A549 (cell line): ENCODE results near the gene DST. TPM values are rescaled to one million over a fixed set of nuclear protein-coding genes. Genes with fewer than 3 reads are reported as not detected.
"Not testable (repeated sequence)": the region's sequence is repeated elsewhere in the genome, so short reads cannot be mapped to it uniquely, and the experiment has no call there.

Experiments used
- ATAC-seq, 2 experiments: fragments of 200-7000 bp in 1 of 2; fragments of >200 bp in 1 of 2; cut with Nextera tagmentation in 1 of 2; cut with Tn5 transposase in 1 of 2; 3 replicates each; pipeline versions ENCODE4 v1.8.0 to v1.9.1; 2018 to 2020; ENCODE audit warnings: mild to moderate bottlenecking in 1 of 2, moderate library complexity in 1 of 2
- CTCF ChIA-PET: fragments of 300-600 bp; sonication (Branson Sonifier 250); formaldehyde crosslinking; extraction: SDS; loops from one replicate; lab custom pipeline; 2021; ENCODE audit warnings: antibody characterized with exemption, inconsistent platforms; lab: Yijun Ruan, JAX
- POLR2A ChIA-PET: fragments of 350-600 bp; formaldehyde crosslinking; extraction: SDS; loops from one replicate; lab custom pipeline; 2021; ENCODE audit warnings: antibody characterized with exemption, inconsistent platforms; lab: Yijun Ruan, JAX
- DNase-seq, 2 experiments: peaks; one replicate each; pipeline versions ENCODE4 v3.0.0 to v3.0.0-alpha.2; 2011 to 2016; ENCODE audit warnings: low read depth in 1 of 2, low spot score in 1 of 2
- FAIRE-seq: peaks from 2 replicates; lab custom pipeline; 2011; peaks lifted over from hg19 to GRCh38; lab: Jason Lieb, UNC
- H3K27ac ChIP-seq, 2 experiments: fragments of >200 bp; sonication (Bioruptor Twin); formaldehyde crosslinking; 3 replicates each; pipeline ENCODE4 v1.5.1; 2016 to 2017
- H3K4me1 ChIP-seq: fragments of >200 bp; sonication (Bioruptor Twin); formaldehyde crosslinking; 3 replicates; pipeline ENCODE4 v1.6.1; 2016
- H3K4me2 ChIP-seq: fragments of >200 bp; sonication (Bioruptor Twin); formaldehyde crosslinking; 3 replicates; pipeline ENCODE4 v1.6.1; 2016
- H3K4me3 ChIP-seq: fragments of >200 bp; sonication (Bioruptor Twin); formaldehyde crosslinking; 3 replicates; pipeline ENCODE4 v1.5.1; 2016
- H3K9me3 ChIP-seq: fragments of >200 bp; sonication (Bioruptor Twin); formaldehyde crosslinking; 3 replicates; pipeline ENCODE4 v1.6.1; 2016
- CBX2 ChIP-seq: fragments of 200-600 bp; sonication (generic); IDR thresholded peaks from 2 replicates; pipeline ENCODE4 v1.6.1; 2016; ENCODE audit warnings: low read depth, mild to moderate bottlenecking, borderline replicate concordance
- CBX8 ChIP-seq: fragments of 200-600 bp; sonication (generic); IDR thresholded peaks from 2 replicates; pipeline ENCODE4 v1.6.1; 2016
- CEBPB ChIP-seq, 2 experiments: fragments of >200 bp in 1 of 2; sonication (Bioruptor Twin) in 1 of 2; formaldehyde crosslinking in 1 of 2; IDR thresholded peaks; 2 replicates each; pipeline ENCODE4 v1.6.1; 2012 to 2016
- CHD2 ChIP-seq: fragments of 150-350 bp; IDR thresholded peaks from 2 replicates; pipeline ENCODE4 v1.6.1; 2014; ENCODE audit warnings: low read length; ENCODE audit not compliant: partially characterized antibody
- EHMT2 ChIP-seq: fragments of 200-600 bp; sonication (generic); IDR thresholded peaks from 2 replicates; pipeline ENCODE4 v1.6.1; 2016; ENCODE audit warnings: antibody characterized with exemption, low read depth, mild to moderate bottlenecking, moderate library complexity
- EP300 ChIP-seq, 2 experiments: fragments of >200 bp; sonication (Bioruptor Twin); formaldehyde crosslinking; IDR thresholded peaks; 2 replicates in 1 of 2; 3 replicates in 1 of 2; pipeline ENCODE4 v1.6.1; 2016 to 2017
- ESRRA ChIP-seq: fragments of 150-350 bp; IDR thresholded peaks from 2 replicates; pipeline ENCODE4 v1.6.1; 2014; ENCODE audit warnings: mild to moderate bottlenecking, low read length, borderline replicate concordance
- FOSB ChIP-seq: fragments of 250-450 bp; sonication (Bioruptor Pico); IDR thresholded peaks from 2 replicates; pipeline ENCODE4 v1.5.0; 2020; ENCODE audit warnings: mild to moderate bottlenecking, moderate library complexity
- FOSL2 ChIP-seq, 2 experiments: fragments of 450-650 bp in 1 of 2; fragments of >200 bp in 1 of 2; sonication (Bioruptor Twin) in 1 of 2; formaldehyde crosslinking; IDR thresholded peaks; 2 replicates each; pipeline versions ENCODE4 v1.5.0 to v1.6.1; 2016 to 2020; ENCODE audit warnings: mild to moderate bottlenecking in 1 of 2, moderate library complexity in 1 of 2
- GATA3 ChIP-seq: IDR thresholded peaks from 2 replicates; pipeline ENCODE4 v1.6.1; 2012; ENCODE audit warnings: borderline replicate concordance
- HOXB5 ChIP-seq: fragments of 250-450 bp; sonication (Bioruptor Pico); IDR thresholded peaks from 2 replicates; pipeline ENCODE4 v1.5.0; 2020; ENCODE audit warnings: mild to moderate bottlenecking, moderate library complexity
- JUN ChIP-seq, 2 experiments: fragments of >200 bp; sonication (Bioruptor Twin); formaldehyde crosslinking; IDR thresholded peaks; 2 replicates in 1 of 2; 3 replicates in 1 of 2; pipeline ENCODE4 v1.6.1; 2016 to 2017
- KDM1A ChIP-seq: fragments of 200-600 bp; sonication (generic); IDR thresholded peaks from 2 replicates; pipeline ENCODE4 v1.6.1; 2016; ENCODE audit warnings: low read depth, mild to moderate bottlenecking
- KDM5A ChIP-seq: fragments of 200-600 bp; sonication (generic); IDR thresholded peaks from 2 replicates; pipeline ENCODE4 v1.6.1; 2016; ENCODE audit warnings: antibody characterized with exemption, mild to moderate bottlenecking
- NPAS2 ChIP-seq: fragments of 250-450 bp; sonication (Bioruptor Pico); IDR thresholded peaks from 2 replicates; pipeline ENCODE4 v1.8.0; 2022; ENCODE audit warnings: mild to moderate bottlenecking, moderate library complexity, borderline replicate concordance
- RAD21 ChIP-seq, 2 experiments: fragments of >200 bp in 1 of 2; sonication (Bioruptor Twin) in 1 of 2; formaldehyde crosslinking in 1 of 2; IDR thresholded peaks in 1 of 2; conservative IDR thresholded peaks in 1 of 2; 2 replicates in 1 of 2; 3 replicates in 1 of 2; pipeline ENCODE4 v1.6.1; 2012 to 2018; ENCODE audit warnings: inconsistent platforms in 1 of 2
- RARB ChIP-seq: fragments of 250-450 bp; sonication (Bioruptor Pico); IDR thresholded peaks from 2 replicates; pipeline ENCODE4 v1.8.0; 2021; ENCODE audit warnings: mild to moderate bottlenecking, moderate library complexity
- RCOR1 ChIP-seq: fragments of 150-350 bp; IDR thresholded peaks from 2 replicates; pipeline ENCODE4 v1.6.1; 2014; ENCODE audit warnings: antibody characterized with exemption, low read length, low read depth
- RNF2 ChIP-seq: fragments of 200-600 bp; sonication (generic); IDR thresholded peaks from 2 replicates; pipeline ENCODE4 v1.6.1; 2016; ENCODE audit warnings: low read depth, mild to moderate bottlenecking, antibody characterized with exemption, moderate library complexity, borderline replicate concordance
- SREBF2 ChIP-seq: fragments of 450-650 bp; IDR thresholded peaks from 2 replicates; pipeline ENCODE4 v1.6.1; 2014; ENCODE audit warnings: mild to moderate bottlenecking, moderate library complexity
- TFCP2L1 ChIP-seq: fragments of 250-450 bp; sonication (Bioruptor Pico); IDR thresholded peaks from 2 replicates; pipeline ENCODE4 v1.5.0; 2021; ENCODE audit warnings: mild to moderate bottlenecking
- TP53 ChIP-seq: fragments of 250-450 bp; sonication (Bioruptor Pico); IDR thresholded peaks from 2 replicates; pipeline ENCODE4 v1.5.0; 2021; ENCODE audit warnings: mild to moderate bottlenecking, moderate library complexity
- ZFP36 ChIP-seq: fragments of 450-650 bp; IDR thresholded peaks from 2 replicates; pipeline ENCODE4 v1.6.1; 2014; ENCODE audit warnings: borderline replicate concordance; ENCODE audit not compliant: partially characterized antibody
- ZNF302 ChIP-seq: fragments of 250-450 bp; sonication (Bioruptor Pico); IDR thresholded peaks from 2 replicates; pipeline ENCODE4 v1.9.0; 2021; ENCODE audit warnings: inconsistent platforms, mild to moderate bottlenecking, moderate library complexity
- ZSCAN20 ChIP-seq: fragments of 250-450 bp; sonication (Bioruptor Pico); IDR thresholded peaks from 2 replicates; pipeline ENCODE4 v1.8.0; 2022; ENCODE audit warnings: mild to moderate bottlenecking, moderate library complexity
- WGBS: methylation state at CpG from one replicate; pipeline ENCODE4 v1.1.6; 2017; ENCODE audit errors: missing lambda C conversion rate; 5-methylcytosine and 5-hydroxymethylcytosine counted together
- polyA plus RNA-seq, 4 experiments: library from polyadenylated mRNA; depleted of rRNA in 3 of 4; stranded (reverse); fragments of >200 nt; fragmentation: RNase III in 1 of 4; extraction: RNeasy Plus Mini Kit Qiagen cat#74134 plus additional on column Dnase treatment in 1 of 4; gene quantifications; 2 replicates in 3 of 4; 3 replicates in 1 of 4; pipeline ENCODE4 v1.2.3, GENCODE V29; 2011 to 2017
- TF ChIP-seq, protein P1 (sequence below): fragments of 250-450 bp; sonication (Bioruptor Pico); IDR thresholded peaks from 2 replicates; pipeline ENCODE4 v1.5.0; 2021; ENCODE audit warnings: mild to moderate bottlenecking, moderate library complexity, borderline replicate concordance
- TF ChIP-seq, protein P2 (sequence below): fragments of 450-650 bp; IDR thresholded peaks from 2 replicates; pipeline ENCODE4 v1.6.1; 2014; ENCODE audit warnings: antibody characterized with exemption
- TF ChIP-seq, protein P3 (sequence below): IDR thresholded peaks from 2 replicates; pipeline ENCODE4 v1.6.1; 2012

Gene DST
- polyA plus RNA-seq, 2 of the 4 experiments (the other 2 are of a cell fraction): 32.4 to 99.0 TPM

DNA sequence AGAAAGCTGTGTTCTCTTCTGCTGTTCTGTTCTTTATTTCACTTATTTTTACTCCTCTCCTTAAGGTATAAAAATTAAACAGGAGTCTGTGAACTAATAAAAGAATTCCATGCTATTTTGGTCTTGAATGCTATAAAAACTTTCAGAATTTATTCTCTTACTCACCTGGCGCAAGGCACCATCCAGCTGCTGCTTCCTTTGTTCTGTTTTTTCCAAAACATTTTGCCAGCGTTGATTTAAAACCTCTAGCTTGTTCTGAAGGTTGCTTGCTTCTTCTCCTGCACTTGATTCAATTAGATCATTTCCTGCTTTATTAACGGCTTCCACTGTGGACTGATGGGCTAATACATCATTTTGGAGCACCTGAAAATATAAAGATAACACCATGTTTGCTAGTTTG, 145.0 kb downstream of the DST start:
- Histone ChIP-seq H3K4me2 (no peak overlapping the region), H3K27ac (no peak overlapping the region), H3K4me1 (no peaks in the 10 kb centered on the region)
- ATAC-seq (no peak), DNase-seq (no peak)
- CTCF ChIA-PET: no interaction called here
- TF ChIP-seq EHMT2 (no peak), KDM5A (no peak), ZSCAN20 (no peak), SREBF2 (no peak), KDM1A (no peak), ZNF302 (no peak), CHD2 (no peak), RARB (CRISPR knock-in tag) (no peak), FOSB (CRISPR knock-in tag) (no peak), GATA3 (no peak), RNF2 (no peak), HOXB5 (CRISPR knock-in tag) (no peak), CBX2 (no peak), RCOR1 (no peak), TFCP2L1 (CRISPR knock-in tag) (no peak)
- TF ChIP-seq, protein P1, sequence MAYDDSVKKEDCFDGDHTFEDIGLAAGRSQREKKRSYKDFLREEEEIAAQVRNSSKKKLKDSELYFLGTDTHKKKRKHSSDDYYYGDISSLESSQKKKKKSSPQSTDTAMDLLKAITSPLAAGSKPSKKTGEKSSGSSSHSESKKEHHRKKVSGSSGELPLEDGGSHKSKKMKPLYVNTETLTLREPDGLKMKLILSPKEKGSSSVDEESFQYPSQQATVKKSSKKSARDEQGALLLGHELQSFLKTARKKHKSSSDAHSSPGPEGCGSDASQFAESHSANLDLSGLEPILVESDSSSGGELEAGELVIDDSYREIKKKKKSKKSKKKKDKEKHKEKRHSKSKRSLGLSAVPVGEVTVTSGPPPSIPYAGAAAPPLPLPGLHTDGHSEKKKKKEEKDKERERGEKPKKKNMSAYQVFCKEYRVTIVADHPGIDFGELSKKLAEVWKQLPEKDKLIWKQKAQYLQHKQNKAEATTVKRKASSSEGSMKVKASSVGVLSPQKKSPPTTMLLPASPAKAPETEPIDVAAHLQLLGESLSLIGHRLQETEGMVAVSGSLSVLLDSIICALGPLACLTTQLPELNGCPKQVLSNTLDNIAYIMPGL (CRISPR knock-in tag): no peak
- TF ChIP-seq, protein P2, sequence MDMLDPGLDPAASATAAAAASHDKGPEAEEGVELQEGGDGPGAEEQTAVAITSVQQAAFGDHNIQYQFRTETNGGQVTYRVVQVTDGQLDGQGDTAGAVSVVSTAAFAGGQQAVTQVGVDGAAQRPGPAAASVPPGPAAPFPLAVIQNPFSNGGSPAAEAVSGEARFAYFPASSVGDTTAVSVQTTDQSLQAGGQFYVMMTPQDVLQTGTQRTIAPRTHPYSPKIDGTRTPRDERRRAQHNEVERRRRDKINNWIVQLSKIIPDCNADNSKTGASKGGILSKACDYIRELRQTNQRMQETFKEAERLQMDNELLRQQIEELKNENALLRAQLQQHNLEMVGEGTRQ: no peak
- TF ChIP-seq, all 56 proteins: peak for 0
- Histone ChIP-seq H3K4me3 (no peak overlapping the region), H3K9me3 (no peaks in the 10 kb centered on the region)
- no peak for FAIRE-seq
- 87% methylated on average over 3 of the region's 3 CpGs for WGBS
- POLR2A ChIA-PET: no interaction called here

DNA sequence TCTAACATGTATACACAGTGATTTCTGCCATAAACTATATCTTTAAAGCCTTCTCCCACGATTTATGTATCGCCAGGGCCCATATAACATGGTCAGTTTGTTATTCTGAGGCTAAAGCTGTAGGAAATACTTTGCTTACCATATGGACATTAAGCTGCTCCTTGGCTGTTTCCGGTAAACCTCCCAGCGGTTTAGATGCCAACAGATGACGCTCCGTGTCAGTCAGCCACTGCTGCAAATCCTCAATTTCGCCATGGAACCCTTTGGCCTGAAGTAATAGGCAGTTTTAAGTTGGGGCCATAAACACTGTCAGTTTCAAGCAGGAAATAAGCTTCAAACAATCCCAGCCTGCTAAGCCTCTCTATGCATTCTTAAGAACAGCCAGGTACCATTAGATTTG, 145.4 kb downstream of the DST start:
- WGBS: 98% methylated on average over 7 of the region's 7 CpGs
- no peak for TF ChIP-seq ZFP36
- no peak for TF ChIP-seq TP53 (CRISPR knock-in tag)
- no peak for TF ChIP-seq FOSL2 (IDR thresholded peaks at IDR 0.05)
- no peak for TF ChIP-seq FOSL2 (CRISPR knock-in tag; IDR thresholded peaks at IDR 0.05)
- no peak for TF ChIP-seq JUN (IDR thresholded peaks at IDR 0.05)
- no peak for TF ChIP-seq EP300 (IDR thresholded peaks at IDR 0.05)
- TF ChIP-seq CEBPB (IDR thresholded peaks at IDR 0.05): no peak
- no peak for TF ChIP-seq CBX8
- no peak for TF ChIP-seq RAD21 (conservative IDR thresholded peaks at IDR 0.05 in 1 of 2, IDR thresholded peaks at IDR 0.05 in 1 of 2)
- no peak for TF ChIP-seq ESRRA
- TF ChIP-seq, protein P3, sequence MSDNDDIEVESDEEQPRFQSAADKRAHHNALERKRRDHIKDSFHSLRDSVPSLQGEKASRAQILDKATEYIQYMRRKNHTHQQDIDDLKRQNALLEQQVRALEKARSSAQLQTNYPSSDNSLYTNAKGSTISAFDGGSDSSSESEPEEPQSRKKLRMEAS: no peak
- TF ChIP-seq NPAS2 (CRISPR knock-in tag): no peak
- TF ChIP-seq KDM5A: no peak
- TF ChIP-seq RARB (CRISPR knock-in tag): no peak
- Histone ChIP-seq H3K4me2 (no peak overlapping the region), H3K4me1 (no peaks in the 10 kb centered on the region), H3K9me3 (no peaks in the 10 kb centered on the region), H3K4me3 (no peak overlapping the region), H3K27ac (no peak overlapping the region)
- DNase-seq (no peak), ATAC-seq (no peak), FAIRE-seq (no peak)
- CTCF ChIA-PET: no interaction called here
- POLR2A ChIA-PET: no interaction called here

DNA sequence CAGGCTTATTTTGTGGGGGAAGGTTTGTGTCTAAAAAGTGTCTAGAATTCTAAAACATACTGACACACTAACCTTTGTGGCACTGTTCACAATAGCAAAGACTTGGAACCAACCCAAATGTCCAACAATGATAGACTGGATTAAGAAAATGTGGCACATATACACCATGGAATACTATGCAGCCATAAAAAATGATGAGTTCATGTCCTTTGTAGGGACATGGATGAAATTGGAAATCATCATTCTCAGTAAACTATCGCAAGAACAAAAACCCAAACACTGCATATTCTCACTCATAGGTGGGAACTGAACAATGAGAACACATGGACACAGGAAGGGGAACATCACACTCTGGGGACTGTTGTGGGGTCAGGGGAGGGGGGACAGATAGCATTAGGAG, 146.0 kb downstream of the DST start:
- CTCF ChIA-PET, H3K27ac ChIP-seq, H3K9me3 ChIP-seq, ATAC-seq, H3K4me3 ChIP-seq, FAIRE-seq, DNase-seq, H3K4me2 ChIP-seq, POLR2A ChIA-PET, H3K4me1 ChIP-seq: not testable (repeated sequence)
- WGBS: no CpG with 5 or more reads among the region's 1 CpG
